HG02970 (cell line): ENCODE data around the gene GKAP1.
A peak's percentile ranks its signal among the peaks of the same experiment; 100 is the strongest.
"Not testable (repeated sequence)": the region's sequence is repeated elsewhere in the genome, so short reads cannot be mapped to it uniquely, and the experiment has no call there.

Source experiments
- ATAC-seq: cut with Tn5 transposase; IDR thresholded peaks from one replicate; pipeline ENCODE4 v1.9.1; 2021; ENCODE audit warnings: mild to moderate bottlenecking, moderate library complexity, moderate number of reproducible peaks; ENCODE audit not compliant: unreplicated experiment, low FRiP score

Gene GKAP1

GRCh38 chr9:83817356-83818278 lies at the start of gene GKAP1:
TSS of gene GKAP1 (minus strand) at chr9:83817769. CDS start at chr9:83806517, 11,252 bp downstream.
- ATAC-seq = peak; percentile 80

GRCh38 chr9:83849895-83850294 lies 32.3 kb upstream of the GKAP1 start:
- not testable (repeated sequence) for ATAC-seq

- ATAC-seq = not testable (repeated sequence)
Measured at GRCh38 chr9:83837070-83837643, 19.6 kb upstream of the GKAP1 start.

- ATAC-seq = not testable (repeated sequence)
Measured at GRCh38 chr9:83830426-83831071, 13.0 kb upstream of the GKAP1 start.

- ATAC-seq = not testable (repeated sequence)
Measured at GRCh38 chr9:83824986-83825623, 7.5 kb upstream of the GKAP1 start.

- not testable (repeated sequence) for ATAC-seq
Measured at GRCh38 chr9:83817011-83817355, 586 bp downstream of the GKAP1 start.

GRCh38 chr9:83815120-83815519 lies 2.4 kb downstream of the GKAP1 start:
- not testable (repeated sequence) for ATAC-seq

- not testable (repeated sequence) for ATAC-seq
Measured at GRCh38 chr9:83809213-83809612, 8.4 kb downstream of the GKAP1 start.

- ATAC-seq = not testable (repeated sequence)
Measured at GRCh38 chr9:83804454-83804853, 13.1 kb downstream of the GKAP1 start.

- not testable (repeated sequence) for ATAC-seq
Measured at GRCh38 chr9:83803941-83804340, 13.6 kb downstream of the GKAP1 start.

GRCh38 chr9:83800236-83801033 lies 17.1 kb downstream of the GKAP1 start:
- ATAC-seq = no peak

- no peak for ATAC-seq
Measured at GRCh38 chr9:83794051-83794450, 23.5 kb downstream of the GKAP1 start.

- no peak for ATAC-seq
Measured at GRCh38 chr9:83792746-83793145, 24.8 kb downstream of the GKAP1 start.

GRCh38 chr9:83778164-83778563 lies 39.4 kb downstream of the GKAP1 start:
- ATAC-seq = no peak

- no peak for ATAC-seq
Measured at GRCh38 chr9:83775932-83776331, 41.6 kb downstream of the GKAP1 start.

GRCh38 chr9:83772860-83773259 lies 44.7 kb downstream of the GKAP1 start:
- no peak for ATAC-seq

GRCh38 chr9:83765376-83765775 lies 52.2 kb downstream of the GKAP1 start:
- no peak for ATAC-seq

GRCh38 chr9:83754383-83754977 lies 63.1 kb downstream of the GKAP1 start:
- ATAC-seq = no peak

- no peak for ATAC-seq
Measured at GRCh38 chr9:83749706-83750105, 67.9 kb downstream of the GKAP1 start.

GRCh38 chr9:83744206-83744605 lies 73.4 kb downstream of the GKAP1 start:
- ATAC-seq = no peak
